SU-DHL-6 (cell line): Measurements from ENCODE around the gene GHRHR.

Source experiments
- EZH2phosphoT487 ChIP-seq: fragments of 200-600 bp; sonication (generic), shearing (Covaris generic); conservative IDR thresholded peaks from 2 replicates; pipeline ENCODE4 v1.6.1; 2018; ENCODE audit warnings: mild to moderate bottlenecking, antibody characterized with exemption, low read length, moderate library complexity, mixed read lengths
- TF ChIP-seq, protein P1 (sequence below): fragments of 200-600 bp; sonication (generic); IDR thresholded peaks from one replicate; pipeline ENCODE4 v1.5.1; 2017; ENCODE audit warnings: antibody characterized with exemption, mild to moderate bottlenecking, low read length, moderate library complexity; ENCODE audit not compliant: insufficient read depth, poor library complexity, severe bottlenecking

DNA sequence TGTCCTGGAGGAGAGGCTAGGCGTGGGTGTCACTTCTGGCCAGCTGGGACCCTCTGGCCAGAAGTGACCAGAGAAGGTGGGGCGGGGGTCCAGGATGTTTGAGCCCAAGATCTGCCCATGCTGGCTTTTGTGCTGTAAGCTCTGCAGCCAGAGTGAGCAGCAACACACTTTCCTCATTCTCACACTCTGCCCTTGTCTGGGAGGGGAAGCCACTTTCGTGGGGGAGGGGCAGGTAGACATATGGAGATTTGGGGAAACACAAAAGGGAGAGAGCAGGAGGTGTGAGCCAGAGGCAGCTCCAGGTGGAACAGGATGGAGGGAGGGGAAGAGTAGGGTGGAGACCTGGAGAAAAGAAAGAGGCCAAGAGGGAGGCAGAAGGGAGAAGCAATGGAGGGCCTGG, 56.9 kb downstream of the GHRHR start:
- TF ChIP-seq, protein P1, sequence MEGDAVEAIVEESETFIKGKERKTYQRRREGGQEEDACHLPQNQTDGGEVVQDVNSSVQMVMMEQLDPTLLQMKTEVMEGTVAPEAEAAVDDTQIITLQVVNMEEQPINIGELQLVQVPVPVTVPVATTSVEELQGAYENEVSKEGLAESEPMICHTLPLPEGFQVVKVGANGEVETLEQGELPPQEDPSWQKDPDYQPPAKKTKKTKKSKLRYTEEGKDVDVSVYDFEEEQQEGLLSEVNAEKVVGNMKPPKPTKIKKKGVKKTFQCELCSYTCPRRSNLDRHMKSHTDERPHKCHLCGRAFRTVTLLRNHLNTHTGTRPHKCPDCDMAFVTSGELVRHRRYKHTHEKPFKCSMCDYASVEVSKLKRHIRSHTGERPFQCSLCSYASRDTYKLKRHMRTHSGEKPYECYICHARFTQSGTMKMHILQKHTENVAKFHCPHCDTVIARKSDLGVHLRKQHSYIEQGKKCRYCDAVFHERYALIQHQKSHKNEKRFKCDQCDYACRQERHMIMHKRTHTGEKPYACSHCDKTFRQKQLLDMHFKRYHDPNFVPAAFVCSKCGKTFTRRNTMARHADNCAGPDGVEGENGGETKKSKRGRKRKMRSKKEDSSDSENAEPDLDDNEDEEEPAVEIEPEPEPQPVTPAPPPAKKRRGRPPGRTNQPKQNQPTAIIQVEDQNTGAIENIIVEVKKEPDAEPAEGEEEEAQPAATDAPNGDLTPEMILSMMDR = no peak
- TF ChIP-seq EZH2phosphoT487 = no peak
